GM12878 (cell line): ENCODE results near the gene PRKAG2. TPM values are rescaled to one million over a fixed set of nuclear protein-coding genes. Genes with fewer than 3 reads are reported as not detected.

Experiments used
- ATF7 ChIP-seq: fragments of 450-650 bp; IDR thresholded peaks from 2 replicates; pipeline ENCODE4 v1.6.1; 2016; ENCODE audit warnings: low read depth, mild to moderate bottlenecking
- BMI1 ChIP-seq: fragments of 450-650 bp; IDR thresholded peaks from 2 replicates; pipeline ENCODE4 v1.6.1; 2016; ENCODE audit warnings: mild to moderate bottlenecking, moderate library complexity, borderline replicate concordance
- CEBPB ChIP-seq, 2 experiments: fragments of 150-350 bp in 1 of 2; IDR thresholded peaks; 2 replicates each; pipeline ENCODE4 v1.6.1; 2012 to 2014; ENCODE audit warnings: low read depth in 2 of 2, low read length in 2 of 2, borderline replicate concordance in 1 of 2, inconsistent platforms in 1 of 2
- CREM ChIP-seq: IDR thresholded peaks from 2 replicates; pipeline ENCODE4 v1.6.1; 2014; ENCODE audit warnings: antibody characterized with exemption, low read depth
- EP300 ChIP-seq, 2 experiments: fragments of 150-350 bp in 1 of 2; IDR thresholded peaks; 2 replicates each; pipeline ENCODE4 v1.6.1; 2011 to 2012; ENCODE audit warnings: low read depth in 2 of 2, low read length in 2 of 2, borderline replicate concordance in 1 of 2, improper control_type of control experiment in 1 of 2, inconsistent platforms in 1 of 2; ENCODE audit not compliant: control insufficient read depth in 1 of 2
- HCFC1 ChIP-seq: fragments of 150-350 bp; IDR thresholded peaks from 2 replicates; pipeline ENCODE4 v1.6.1; 2014; ENCODE audit warnings: low read length
- IKZF2 ChIP-seq, 2 experiments: fragments of 450-650 bp; IDR thresholded peaks; 2 replicates each; pipeline ENCODE4 v1.6.1; 2017; ENCODE audit warnings: mild to moderate bottlenecking in 2 of 2, moderate library complexity in 2 of 2
- MXI1 ChIP-seq: fragments of 150-350 bp; IDR thresholded peaks from 2 replicates; pipeline ENCODE4 v1.6.1; 2011; ENCODE audit warnings: low read depth, mild to moderate bottlenecking, inconsistent platforms, low read length, improper control_type of control experiment
- NBN ChIP-seq: fragments of 450-650 bp; IDR thresholded peaks from 2 replicates; pipeline ENCODE4 v1.6.1; 2016
- NFIC ChIP-seq: IDR thresholded peaks from 2 replicates; pipeline ENCODE4 v1.6.1; 2012; ENCODE audit warnings: low read depth, mild to moderate bottlenecking, inconsistent platforms, low read length, moderate library complexity
- NKRF ChIP-seq: fragments of 450-650 bp; conservative IDR thresholded peaks from 2 replicates; pipeline ENCODE4 v1.6.1; 2017; ENCODE audit warnings: mild to moderate bottlenecking, moderate library complexity
- NR2F1 ChIP-seq: fragments of 450-650 bp; conservative IDR thresholded peaks from 2 replicates; pipeline ENCODE4 v1.6.1; 2017; ENCODE audit warnings: mild to moderate bottlenecking
- PAX5 ChIP-seq: IDR thresholded peaks from 2 replicates; pipeline ENCODE4 v1.6.1; 2011; ENCODE audit warnings: low read depth, low read length, borderline replicate concordance
- SMARCA5 ChIP-seq: fragments of 450-650 bp; IDR thresholded peaks from 2 replicates; pipeline ENCODE4 v1.6.1; 2017; ENCODE audit warnings: mild to moderate bottlenecking
- TAF1 ChIP-seq: IDR thresholded peaks from 2 replicates; pipeline ENCODE4 v1.6.1; 2011; ENCODE audit warnings: mild to moderate bottlenecking, low read depth, low read length, borderline replicate concordance
- ZNF207 ChIP-seq: fragments of 450-650 bp; IDR thresholded peaks from 2 replicates; pipeline ENCODE4 v1.6.1; 2014; ENCODE audit warnings: antibody characterized with exemption, mild to moderate bottlenecking, borderline replicate concordance
- ZNF217 ChIP-seq: fragments of 450-650 bp; IDR thresholded peaks from 2 replicates; pipeline ENCODE4 v1.6.1; 2017; ENCODE audit warnings: antibody characterized with exemption, mild to moderate bottlenecking
- polyA plus RNA-seq, 11 experiments: library from polyadenylated mRNA; depleted of rRNA in 4 of 11; unstranded in 6 of 11; stranded (reverse) in 5 of 11; fragments of >200 nt; fragmentation: Nextera tagmentation in 4 of 11; fragmentation: Illumina TruSeq in 1 of 11; extraction: Ambion mirVana in 4 of 11; extraction: Trizol in 1 of 11; gene quantifications; 1 replicate in 1 of 11; 2 replicates in 10 of 11; pipeline versions ENCODE4 v1.2.1 to v1.2.3, GENCODE V29; 2011 to 2016; ENCODE audit warnings: inconsistent platforms in 2 of 11, missing spikeins in 2 of 11, low read depth in 1 of 11
- total RNA-seq, 4 experiments: library from RNA; depleted of rRNA in 3 of 4; stranded (reverse); fragments of >200 nt in 3 of 4; fragmentation: Illumina TruSeq in 1 of 4; extraction: Trizol in 1 of 4; gene quantifications; 2 replicates each; pipeline versions ENCODE4 v1.2.1 to v1.2.3, GENCODE V29; 2013 to 2021
- TF ChIP-seq, protein P1 (sequence below): IDR thresholded peaks from 2 replicates; pipeline ENCODE4 v1.6.1; 2012; ENCODE audit warnings: mild to moderate bottlenecking, low read depth, low read length
- TF ChIP-seq, protein P2 (sequence below): IDR thresholded peaks from 2 replicates; pipeline ENCODE4 v1.6.1; 2011; ENCODE audit warnings: low read depth, low read length, improper control_type of control experiment, borderline replicate concordance
- TF ChIP-seq, protein P3 (sequence below): fragments of 450-650 bp; IDR thresholded peaks from 2 replicates; pipeline ENCODE4 v1.6.1; 2014; ENCODE audit warnings: mild to moderate bottlenecking
- TF ChIP-seq, protein P4 (sequence below): IDR thresholded peaks from 2 replicates; pipeline ENCODE4 v1.6.1; 2011; ENCODE audit warnings: borderline replicate concordance, low read depth, mild to moderate bottlenecking, moderate library complexity, low read length; ENCODE audit not compliant: insufficient read depth, poor library complexity, severe bottlenecking

PRKAG2 gene
- total and polyA plus RNA-seq, 10 of the 15 experiments (the other 5 are each of a cell fraction or from before 2014, with no cell fraction given) = 3.4 to 8.9 (median 6.8) TPM

- TF ChIP-seq, protein P1, sequence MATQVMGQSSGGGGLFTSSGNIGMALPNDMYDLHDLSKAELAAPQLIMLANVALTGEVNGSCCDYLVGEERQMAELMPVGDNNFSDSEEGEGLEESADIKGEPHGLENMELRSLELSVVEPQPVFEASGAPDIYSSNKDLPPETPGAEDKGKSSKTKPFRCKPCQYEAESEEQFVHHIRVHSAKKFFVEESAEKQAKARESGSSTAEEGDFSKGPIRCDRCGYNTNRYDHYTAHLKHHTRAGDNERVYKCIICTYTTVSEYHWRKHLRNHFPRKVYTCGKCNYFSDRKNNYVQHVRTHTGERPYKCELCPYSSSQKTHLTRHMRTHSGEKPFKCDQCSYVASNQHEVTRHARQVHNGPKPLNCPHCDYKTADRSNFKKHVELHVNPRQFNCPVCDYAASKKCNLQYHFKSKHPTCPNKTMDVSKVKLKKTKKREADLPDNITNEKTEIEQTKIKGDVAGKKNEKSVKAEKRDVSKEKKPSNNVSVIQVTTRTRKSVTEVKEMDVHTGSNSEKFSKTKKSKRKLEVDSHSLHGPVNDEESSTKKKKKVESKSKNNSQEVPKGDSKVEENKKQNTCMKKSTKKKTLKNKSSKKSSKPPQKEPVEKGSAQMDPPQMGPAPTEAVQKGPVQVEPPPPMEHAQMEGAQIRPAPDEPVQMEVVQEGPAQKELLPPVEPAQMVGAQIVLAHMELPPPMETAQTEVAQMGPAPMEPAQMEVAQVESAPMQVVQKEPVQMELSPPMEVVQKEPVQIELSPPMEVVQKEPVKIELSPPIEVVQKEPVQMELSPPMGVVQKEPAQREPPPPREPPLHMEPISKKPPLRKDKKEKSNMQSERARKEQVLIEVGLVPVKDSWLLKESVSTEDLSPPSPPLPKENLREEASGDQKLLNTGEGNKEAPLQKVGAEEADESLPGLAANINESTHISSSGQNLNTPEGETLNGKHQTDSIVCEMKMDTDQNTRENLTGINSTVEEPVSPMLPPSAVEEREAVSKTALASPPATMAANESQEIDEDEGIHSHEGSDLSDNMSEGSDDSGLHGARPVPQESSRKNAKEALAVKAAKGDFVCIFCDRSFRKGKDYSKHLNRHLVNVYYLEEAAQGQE = no peak
- TF ChIP-seq MXI1 (peak; percentile 36; the same call in 1 of the 2 replicates), NKRF (no peak), NR2F1 (no peak), ZNF207 (no peak), ATF7 (no peak), NFIC (0 out of 2 replicates have a peak, but pooled peaks have one; percentile 37), NBN (no peak; the same call in 1 of the 2 replicates), CREM (0 out of 2 replicates have a peak, but pooled peaks have one; percentile 32), SMARCA5 (peak; percentile 37; the same call in 1 of the 2 replicates), PAX5 (no peak), EP300 (IDR thresholded peaks at IDR 0.05; ENCODE audit: borderline replicate concordance in 1 of 2, control insufficient read depth in 1 of 2, low read depth in 2 of 2, low read length in 2 of 2) (no peak), HCFC1 (no peak), IKZF2 (IDR thresholded peaks at IDR 0.05) (peak in 1 of 2 experiments; percentile 21; a peak in 1 of 4 replicates), BMI1 (no peak), CEBPB (IDR thresholded peaks at IDR 0.05; ENCODE audit: borderline replicate concordance in 1 of 2, low read depth in 2 of 2, low read length in 2 of 2) (no peak), TAF1 (peak; percentile 68; the same call in 1 of the 2 replicates), ZNF217 (no peak)
- TF ChIP-seq, protein P2, sequence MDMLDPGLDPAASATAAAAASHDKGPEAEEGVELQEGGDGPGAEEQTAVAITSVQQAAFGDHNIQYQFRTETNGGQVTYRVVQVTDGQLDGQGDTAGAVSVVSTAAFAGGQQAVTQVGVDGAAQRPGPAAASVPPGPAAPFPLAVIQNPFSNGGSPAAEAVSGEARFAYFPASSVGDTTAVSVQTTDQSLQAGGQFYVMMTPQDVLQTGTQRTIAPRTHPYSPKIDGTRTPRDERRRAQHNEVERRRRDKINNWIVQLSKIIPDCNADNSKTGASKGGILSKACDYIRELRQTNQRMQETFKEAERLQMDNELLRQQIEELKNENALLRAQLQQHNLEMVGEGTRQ = no peak
- TF ChIP-seq, protein P3, sequence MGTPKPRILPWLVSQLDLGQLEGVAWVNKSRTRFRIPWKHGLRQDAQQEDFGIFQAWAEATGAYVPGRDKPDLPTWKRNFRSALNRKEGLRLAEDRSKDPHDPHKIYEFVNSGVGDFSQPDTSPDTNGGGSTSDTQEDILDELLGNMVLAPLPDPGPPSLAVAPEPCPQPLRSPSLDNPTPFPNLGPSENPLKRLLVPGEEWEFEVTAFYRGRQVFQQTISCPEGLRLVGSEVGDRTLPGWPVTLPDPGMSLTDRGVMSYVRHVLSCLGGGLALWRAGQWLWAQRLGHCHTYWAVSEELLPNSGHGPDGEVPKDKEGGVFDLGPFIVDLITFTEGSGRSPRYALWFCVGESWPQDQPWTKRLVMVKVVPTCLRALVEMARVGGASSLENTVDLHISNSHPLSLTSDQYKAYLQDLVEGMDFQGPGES = no peak
- TF ChIP-seq, protein P4, sequence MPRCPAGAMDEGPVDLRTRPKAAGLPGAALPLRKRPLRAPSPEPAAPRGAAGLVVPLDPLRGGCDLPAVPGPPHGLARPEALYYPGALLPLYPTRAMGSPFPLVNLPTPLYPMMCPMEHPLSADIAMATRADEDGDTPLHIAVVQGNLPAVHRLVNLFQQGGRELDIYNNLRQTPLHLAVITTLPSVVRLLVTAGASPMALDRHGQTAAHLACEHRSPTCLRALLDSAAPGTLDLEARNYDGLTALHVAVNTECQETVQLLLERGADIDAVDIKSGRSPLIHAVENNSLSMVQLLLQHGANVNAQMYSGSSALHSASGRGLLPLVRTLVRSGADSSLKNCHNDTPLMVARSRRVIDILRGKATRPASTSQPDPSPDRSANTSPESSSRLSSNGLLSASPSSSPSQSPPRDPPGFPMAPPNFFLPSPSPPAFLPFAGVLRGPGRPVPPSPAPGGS = no peak
These were observed 244.0 kb downstream of the PRKAG2 start (continued) for GRCh38 chr7:151632750-151633515.
